ENCODE measurements around the gene PADI1.

- TF ChIP-seq CTCF (IDR thresholded peaks at IDR 0.05; ENCODE audit: insufficient read depth, low read length, poor library complexity, severe bottlenecking) = no peak
- no peak for TF ChIP-seq EZH2phosphoT487 (conservative IDR thresholded peaks at IDR 0.05; ENCODE audit: low read length)
Observed at GRCh38 chr1:17181781-17182464, 23.0 kb upstream of the PADI1 start.

All from SU-DHL-6 (cell line).